ENCODE measurements around the gene MED9. TPM values are rescaled to one million over a fixed set of nuclear protein-coding genes. Genes with fewer than 3 reads are reported as not detected.

MED9 gene
- polyA plus RNA-seq, 1 experiment: 11.7 TPM

- TF ChIP-seq CTCF (IDR thresholded peaks at IDR 0.05; ENCODE audit: insufficient read depth, low read depth, low read length): no peak
- ChIA-PET CTCF (interaction anchor here (1.1 to 1.9 kb wide), 3 partner anchors 24 to 170 kb away, joined by 3 to 6 read pairs (median 5); partner anchors contain the start of gene RASD1), POLR2A (no interaction called here)
- peaks cover 7% of the 10 kb centered on the region for H3K27me3 ChIP-seq (ENCODE audit: control insufficient read depth, insufficient read depth, low read length)
- no peak overlapping the region for H3K4me3 ChIP-seq (ENCODE audit: low read depth, low read length)
- H3K36me3 ChIP-seq (ENCODE audit: control insufficient read depth, insufficient read depth, low read length): no peaks in the 10 kb centered on the region
- no peak for DNase-seq (ENCODE audit: low read depth)
Observed at GRCh38 chr17:17472333-17472920, 4.4 kb upstream of the MED9 start.

DNA sequence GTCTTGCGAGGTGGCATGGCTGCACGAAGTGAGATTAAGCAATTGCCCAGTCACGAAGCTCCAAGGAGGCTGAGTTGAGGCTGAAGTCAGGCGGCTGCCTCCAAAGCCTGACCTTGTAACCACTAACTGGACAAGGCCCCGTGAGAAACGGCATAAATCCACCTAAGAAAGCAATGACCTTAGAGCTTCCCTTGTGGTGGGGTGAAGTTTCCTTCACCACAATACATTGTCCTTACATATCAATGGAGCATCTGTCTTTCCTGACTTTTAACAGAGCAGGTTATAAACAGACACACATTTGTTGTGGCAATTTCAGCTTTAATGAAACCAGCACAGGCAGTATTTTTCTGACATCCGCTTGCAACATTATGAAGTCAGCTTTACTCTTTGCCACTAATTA lies 2.5 kb upstream of the MED9 start:
- Histone ChIP-seq H3K4me3 (ENCODE audit: low read depth, low read length) (no peak overlapping the region), H3K36me3 (ENCODE audit: control insufficient read depth, insufficient read depth, low read length) (no peaks in the 10 kb centered on the region), H3K27me3 (ENCODE audit: control insufficient read depth, insufficient read depth, low read length) (peaks cover 7% of the 10 kb centered on the region)
- no peak for DNase-seq (ENCODE audit: low read depth)
- POLR2A ChIA-PET: no interaction called here
- TF ChIP-seq CTCF (IDR thresholded peaks at IDR 0.05; ENCODE audit: insufficient read depth, low read depth, low read length): no peak
- CTCF ChIA-PET: no interaction called here

GRCh38 chr17:17479209-17479608 lies 2.4 kb downstream of the MED9 start:
- no peak for DNase-seq (ENCODE audit: low read depth)
- ChIA-PET POLR2A (no interaction called here), CTCF (interaction anchor here (0.9 kb wide), 1 partner anchor 89 kb away, joined by 3 read pairs; no protein-coding TSS in a partner anchor)
- Histone ChIP-seq H3K4me3 (ENCODE audit: low read depth, low read length) (no peak overlapping the region), H3K27me3 (ENCODE audit: control insufficient read depth, insufficient read depth, low read length) (no peaks in the 10 kb centered on the region), H3K36me3 (ENCODE audit: control insufficient read depth, insufficient read depth, low read length) (no peaks in the 10 kb centered on the region)
- no peak for TF ChIP-seq CTCF (IDR thresholded peaks at IDR 0.05; ENCODE audit: insufficient read depth, low read depth, low read length)

GRCh38 chr17:17480593-17481148 lies 3.9 kb downstream of the MED9 start:
- DNase-seq (ENCODE audit: low read depth): no peak
- ChIA-PET CTCF (interaction anchor here (0.7 kb wide), 1 partner anchor 162 kb away, joined by 3 read pairs; no protein-coding TSS in a partner anchor), POLR2A (no interaction called here)
- H3K4me3 ChIP-seq (ENCODE audit: low read depth, low read length): no peak overlapping the region
- TF ChIP-seq CTCF (IDR thresholded peaks at IDR 0.05; ENCODE audit: insufficient read depth, low read depth, low read length): no peak
- H3K36me3 ChIP-seq (ENCODE audit: control insufficient read depth, insufficient read depth, low read length): 0 out of 2 replicates have a peak, but pooled peaks cover 1% of the 10 kb centered on the region
- H3K27me3 ChIP-seq (ENCODE audit: control insufficient read depth, insufficient read depth, low read length): no peaks in the 10 kb centered on the region

DNA sequence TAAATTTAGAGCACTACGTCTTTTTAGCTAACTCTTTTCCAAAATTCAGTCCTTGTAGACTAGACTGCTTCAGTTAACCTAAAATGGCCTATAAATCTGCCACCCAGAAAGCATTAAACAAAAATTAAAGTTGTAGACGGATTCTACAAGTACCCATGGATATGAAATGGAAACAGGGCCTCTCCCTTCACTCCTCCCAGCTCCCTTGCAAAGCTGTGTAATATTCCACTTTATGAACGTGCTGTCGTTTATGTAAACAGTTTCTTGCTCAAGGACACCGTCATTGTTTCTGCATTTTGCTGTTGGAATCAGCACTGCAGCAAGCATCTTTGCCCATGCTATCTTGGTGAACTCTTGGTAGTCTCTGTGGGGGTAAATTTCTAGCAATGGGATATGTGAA lies 5.1 kb downstream of the MED9 start:
- no peak for TF ChIP-seq CTCF (IDR thresholded peaks at IDR 0.05; ENCODE audit: insufficient read depth, low read depth, low read length)
- POLR2A ChIA-PET: no interaction called here
- DNase-seq (ENCODE audit: low read depth): no peak

More for the DNA sequence above, 5.1 kb downstream of the MED9 start:
- 0 out of 2 replicates have a peak, but pooled peaks cover 1% of the 10 kb centered on the region for H3K36me3 ChIP-seq (ENCODE audit: control insufficient read depth, insufficient read depth, low read length)
- no peak overlapping the region for H3K4me3 ChIP-seq (ENCODE audit: low read depth, low read length)
- no peaks in the 10 kb centered on the region for H3K27me3 ChIP-seq (ENCODE audit: control insufficient read depth, insufficient read depth, low read length)
- CTCF ChIA-PET: interaction anchor here (1.1 kb wide), 1 partner anchor 128 kb away, joined by 3 read pairs; no protein-coding TSS in a partner anchor

All from BJ (cell line).